HEK293 (cell line): ENCODE data around the gene TOMM70.

Experiments used
- BCL11A ChIP-seq: fragments of 450-650 bp; formaldehyde crosslinking; IDR thresholded peaks from 2 replicates; pipeline ENCODE4 v1.5.1; 2016; ENCODE audit warnings: low read depth, missing biosample characterization, missing genetic modification characterization
- KLF16 ChIP-seq: fragments of 450-650 bp; formaldehyde crosslinking; IDR thresholded peaks from 2 replicates; pipeline ENCODE4 v1.5.1; 2017; ENCODE audit warnings: missing biosample characterization, missing genetic modification characterization
- KLF9 ChIP-seq: fragments of 450-650 bp; formaldehyde crosslinking; IDR thresholded peaks from 2 replicates; pipeline ENCODE4 v1.5.1; 2016; ENCODE audit warnings: missing biosample characterization, missing genetic modification characterization, low read depth
- RBAK ChIP-seq: fragments of 450-650 bp; formaldehyde crosslinking; IDR thresholded peaks from 2 replicates; pipeline ENCODE4 v1.5.1; 2016; ENCODE audit warnings: missing biosample characterization, missing genetic modification characterization
- TRIM28 ChIP-seq: IDR thresholded peaks from 2 replicates; pipeline ENCODE4 v1.6.1; 2011; ENCODE audit warnings: low read length, control low read depth, borderline replicate concordance
- ZEB2 ChIP-seq: fragments of 450-650 bp; formaldehyde crosslinking; IDR thresholded peaks from 2 replicates; pipeline ENCODE4 v1.5.1; 2016; ENCODE audit warnings: missing biosample characterization, missing genetic modification characterization
- ZFP3 ChIP-seq: fragments of 450-650 bp; formaldehyde crosslinking; IDR thresholded peaks from 2 replicates; pipeline ENCODE4 v1.5.1; 2016; ENCODE audit warnings: low read depth, missing biosample characterization, missing genetic modification characterization
- ZIC2 ChIP-seq: fragments of 450-650 bp; formaldehyde crosslinking; IDR thresholded peaks from 2 replicates; pipeline ENCODE4 v1.5.1; 2016; ENCODE audit warnings: missing biosample characterization, missing genetic modification characterization
- ZNF121 ChIP-seq: fragments of 450-650 bp; formaldehyde crosslinking; IDR thresholded peaks from 2 replicates; pipeline ENCODE4 v1.5.1; 2016; ENCODE audit warnings: missing biosample characterization, missing genetic modification characterization
- ZNF354C ChIP-seq: fragments of 450-650 bp; formaldehyde crosslinking; IDR thresholded peaks from 2 replicates; pipeline ENCODE4 v1.5.1; 2016; ENCODE audit warnings: missing biosample characterization, missing genetic modification characterization, low read depth, borderline replicate concordance
- ZNF394 ChIP-seq: fragments of 450-650 bp; formaldehyde crosslinking; IDR thresholded peaks from 2 replicates; pipeline ENCODE4 v1.5.1; 2016; ENCODE audit warnings: missing biosample characterization, missing genetic modification characterization, mild to moderate bottlenecking, moderate library complexity, borderline replicate concordance
- ZNF558 ChIP-seq: fragments of 450-650 bp; formaldehyde crosslinking; IDR thresholded peaks from 2 replicates; pipeline ENCODE4 v1.5.1; 2016; ENCODE audit warnings: missing biosample characterization, missing genetic modification characterization
- ZNF660 ChIP-seq: fragments of 450-650 bp; IDR thresholded peaks from 2 replicates; pipeline ENCODE4 v1.5.1; 2018; ENCODE audit warnings: missing biosample characterization, mild to moderate bottlenecking, missing genetic modification characterization
- ZNF677 ChIP-seq: fragments of 450-650 bp; IDR thresholded peaks from 2 replicates; pipeline ENCODE4 v1.5.0; 2018; ENCODE audit warnings: missing biosample characterization, mild to moderate bottlenecking, missing genetic modification characterization, moderate library complexity
- ZNF768 ChIP-seq: fragments of 450-650 bp; formaldehyde crosslinking; IDR thresholded peaks from 2 replicates; pipeline ENCODE4 v1.5.1; 2018; ENCODE audit warnings: missing biosample characterization, mild to moderate bottlenecking, missing genetic modification characterization
- TF ChIP-seq, protein P1 (sequence below): fragments of 450-650 bp; formaldehyde crosslinking; conservative IDR thresholded peaks from 2 replicates; pipeline ENCODE4 v1.5.1; 2016; ENCODE audit warnings: low read depth, missing biosample characterization, missing genetic modification characterization
- TF ChIP-seq, protein P2 (sequence below): fragments of 450-650 bp; formaldehyde crosslinking; IDR thresholded peaks from 2 replicates; pipeline ENCODE4 v1.5.1; 2016; ENCODE audit warnings: missing biosample characterization, missing genetic modification characterization
- TF ChIP-seq, protein P3 (sequence below): fragments of 450-650 bp; formaldehyde crosslinking; IDR thresholded peaks from 2 replicates; pipeline ENCODE4 v1.5.1; 2016; ENCODE audit warnings: missing biosample characterization, missing genetic modification characterization
- TF ChIP-seq, protein P4 (sequence below): fragments of 450-650 bp; formaldehyde crosslinking; IDR thresholded peaks from 2 replicates; pipeline ENCODE4 v1.5.1; 2016; ENCODE audit warnings: missing biosample characterization, missing genetic modification characterization

Gene TOMM70

DNA sequence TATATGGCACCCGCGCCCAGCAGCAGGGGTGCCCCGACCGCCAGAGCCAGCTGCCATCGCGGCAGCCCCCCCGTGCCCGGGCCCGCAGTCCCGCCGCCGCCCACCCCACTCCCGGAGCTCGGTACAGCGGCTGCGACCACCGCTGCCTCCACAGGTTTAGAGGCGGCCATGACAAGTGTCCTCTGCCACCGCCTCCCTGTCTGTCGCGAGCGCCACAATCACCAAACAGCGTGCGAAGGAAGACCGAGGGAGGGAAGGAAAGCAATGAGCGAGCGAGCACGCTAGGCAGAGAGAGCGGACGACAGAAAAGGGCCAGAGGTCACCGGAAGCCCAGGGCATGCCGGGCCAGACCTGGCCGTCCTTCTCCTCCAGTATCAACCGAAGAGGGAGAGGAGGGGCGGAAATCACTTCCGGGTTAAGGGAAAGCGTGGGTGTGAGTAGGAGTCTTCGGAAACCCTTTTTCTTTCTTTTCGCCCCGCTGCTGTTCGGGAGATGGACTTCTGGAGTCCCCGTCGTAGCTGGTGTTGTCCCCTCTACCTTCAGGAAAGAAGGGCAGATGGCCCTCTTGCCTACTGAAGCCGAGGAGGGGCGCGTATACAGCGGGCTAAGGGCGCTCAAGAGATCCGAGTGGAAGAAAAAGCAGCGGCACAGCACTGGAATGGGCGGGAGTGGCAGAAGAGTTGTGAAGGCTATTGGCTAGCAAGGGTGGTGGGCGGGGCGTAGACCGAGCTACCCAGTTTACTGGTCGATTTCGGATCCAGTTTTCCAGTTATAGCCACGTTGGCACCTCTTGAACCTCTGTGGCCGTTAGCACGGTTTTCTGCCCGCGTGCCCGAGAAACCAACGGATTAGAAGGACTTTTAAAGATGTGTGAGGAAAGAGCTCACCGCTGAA is at the start of gene TOMM70, which contains the start of gene LNP1 (continued):
- TF ChIP-seq, protein P1, sequence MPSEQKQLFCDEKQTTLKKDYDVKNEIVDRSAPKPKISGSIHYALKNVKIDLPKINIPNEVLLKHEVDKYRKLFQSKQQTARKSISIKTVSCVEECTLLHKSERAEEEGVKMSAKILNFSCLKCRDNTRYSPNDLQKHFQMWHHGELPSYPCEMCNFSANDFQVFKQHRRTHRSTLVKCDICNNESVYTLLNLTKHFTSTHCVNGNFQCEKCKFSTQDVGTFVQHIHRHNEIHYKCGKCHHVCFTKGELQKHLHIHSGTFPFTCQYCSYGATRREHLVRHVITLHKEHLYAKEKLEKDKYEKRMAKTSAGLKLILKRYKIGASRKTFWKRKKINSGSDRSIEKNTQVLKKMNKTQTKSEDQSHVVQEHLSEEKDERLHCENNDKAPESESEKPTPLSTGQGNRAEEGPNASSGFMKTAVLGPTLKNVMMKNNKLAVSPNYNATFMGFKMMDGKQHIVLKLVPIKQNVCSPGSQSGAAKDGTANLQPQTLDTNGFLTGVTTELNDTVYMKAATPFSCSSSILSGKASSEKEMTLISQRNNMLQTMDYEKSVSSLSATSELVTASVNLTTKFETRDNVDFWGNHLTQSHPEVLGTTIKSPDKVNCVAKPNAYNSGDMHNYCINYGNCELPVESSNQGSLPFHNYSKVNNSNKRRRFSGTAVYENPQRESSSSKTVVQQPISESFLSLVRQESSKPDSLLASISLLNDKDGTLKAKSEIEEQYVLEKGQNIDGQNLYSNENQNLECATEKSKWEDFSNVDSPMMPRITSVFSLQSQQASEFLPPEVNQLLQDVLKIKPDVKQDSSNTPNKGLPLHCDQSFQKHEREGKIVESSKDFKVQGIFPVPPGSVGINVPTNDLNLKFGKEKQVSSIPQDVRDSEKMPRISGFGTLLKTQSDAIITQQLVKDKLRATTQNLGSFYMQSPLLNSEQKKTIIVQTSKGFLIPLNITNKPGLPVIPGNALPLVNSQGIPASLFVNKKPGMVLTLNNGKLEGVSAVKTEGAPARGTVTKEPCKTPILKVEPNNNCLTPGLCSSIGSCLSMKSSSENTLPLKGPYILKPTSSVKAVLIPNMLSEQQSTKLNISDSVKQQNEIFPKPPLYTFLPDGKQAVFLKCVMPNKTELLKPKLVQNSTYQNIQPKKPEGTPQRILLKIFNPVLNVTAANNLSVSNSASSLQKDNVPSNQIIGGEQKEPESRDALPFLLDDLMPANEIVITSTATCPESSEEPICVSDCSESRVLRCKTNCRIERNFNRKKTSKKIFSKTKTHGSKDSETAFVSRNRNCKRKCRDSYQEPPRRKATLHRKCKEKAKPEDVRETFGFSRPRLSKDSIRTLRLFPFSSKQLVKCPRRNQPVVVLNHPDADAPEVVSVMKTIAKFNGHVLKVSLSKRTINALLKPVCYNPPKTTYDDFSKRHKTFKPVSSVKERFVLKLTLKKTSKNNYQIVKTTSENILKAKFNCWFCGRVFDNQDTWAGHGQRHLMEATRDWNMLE (tag by site-specific recombination) = peak; percentile 99
- TF ChIP-seq TRIM28 (peak; percentile 34; the same call in 1 of the 2 replicates), KLF9 (tag by site-specific recombination) (peak; percentile 93), ZNF121 (tag by site-specific recombination) (no peak), KLF16 (tag by site-specific recombination) (peak; percentile 83), ZEB2 (peak; percentile 18; the same call in 1 of the 2 replicates), ZNF768 (no peak; the same call in 1 of the 2 replicates), ZNF394 (tag by site-specific recombination) (peak; percentile 13; the same call in 1 of the 2 replicates), RBAK (tag by site-specific recombination) (no peak), ZNF354C (no peak), ZIC2 (no peak), ZNF677 (no peak), ZFP3 (tag by site-specific recombination) (peak; percentile 66; the same call in 1 of the 2 replicates), BCL11A (peak; percentile 77), ZNF660 (tag by site-specific recombination) (peak; percentile 43), ZNF558 (tag by site-specific recombination) (no peak)
- TF ChIP-seq, protein P2, sequence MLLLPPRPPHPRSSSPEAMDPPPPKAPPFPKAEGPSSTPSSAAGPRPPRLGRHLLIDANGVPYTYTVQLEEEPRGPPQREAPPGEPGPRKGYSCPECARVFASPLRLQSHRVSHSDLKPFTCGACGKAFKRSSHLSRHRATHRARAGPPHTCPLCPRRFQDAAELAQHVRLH (tag by site-specific recombination) = peak; percentile 90
- TF ChIP-seq, protein P3, sequence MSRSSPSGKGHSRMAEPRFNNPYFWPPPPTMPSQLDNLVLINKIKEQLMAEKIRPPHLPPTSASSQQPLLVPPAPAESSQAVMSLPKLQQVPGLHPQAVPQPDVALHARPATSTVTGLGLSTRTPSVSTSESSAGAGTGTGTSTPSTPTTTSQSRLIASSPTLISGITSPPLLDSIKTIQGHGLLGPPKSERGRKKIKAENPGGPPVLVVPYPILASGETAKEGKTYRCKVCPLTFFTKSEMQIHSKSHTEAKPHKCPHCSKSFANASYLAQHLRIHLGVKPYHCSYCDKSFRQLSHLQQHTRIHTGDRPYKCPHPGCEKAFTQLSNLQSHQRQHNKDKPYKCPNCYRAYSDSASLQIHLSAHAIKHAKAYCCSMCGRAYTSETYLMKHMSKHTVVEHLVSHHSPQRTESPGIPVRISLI (tag by site-specific recombination) = peak; percentile 67; the same call in 1 of the 2 replicates
- TF ChIP-seq, protein P4, sequence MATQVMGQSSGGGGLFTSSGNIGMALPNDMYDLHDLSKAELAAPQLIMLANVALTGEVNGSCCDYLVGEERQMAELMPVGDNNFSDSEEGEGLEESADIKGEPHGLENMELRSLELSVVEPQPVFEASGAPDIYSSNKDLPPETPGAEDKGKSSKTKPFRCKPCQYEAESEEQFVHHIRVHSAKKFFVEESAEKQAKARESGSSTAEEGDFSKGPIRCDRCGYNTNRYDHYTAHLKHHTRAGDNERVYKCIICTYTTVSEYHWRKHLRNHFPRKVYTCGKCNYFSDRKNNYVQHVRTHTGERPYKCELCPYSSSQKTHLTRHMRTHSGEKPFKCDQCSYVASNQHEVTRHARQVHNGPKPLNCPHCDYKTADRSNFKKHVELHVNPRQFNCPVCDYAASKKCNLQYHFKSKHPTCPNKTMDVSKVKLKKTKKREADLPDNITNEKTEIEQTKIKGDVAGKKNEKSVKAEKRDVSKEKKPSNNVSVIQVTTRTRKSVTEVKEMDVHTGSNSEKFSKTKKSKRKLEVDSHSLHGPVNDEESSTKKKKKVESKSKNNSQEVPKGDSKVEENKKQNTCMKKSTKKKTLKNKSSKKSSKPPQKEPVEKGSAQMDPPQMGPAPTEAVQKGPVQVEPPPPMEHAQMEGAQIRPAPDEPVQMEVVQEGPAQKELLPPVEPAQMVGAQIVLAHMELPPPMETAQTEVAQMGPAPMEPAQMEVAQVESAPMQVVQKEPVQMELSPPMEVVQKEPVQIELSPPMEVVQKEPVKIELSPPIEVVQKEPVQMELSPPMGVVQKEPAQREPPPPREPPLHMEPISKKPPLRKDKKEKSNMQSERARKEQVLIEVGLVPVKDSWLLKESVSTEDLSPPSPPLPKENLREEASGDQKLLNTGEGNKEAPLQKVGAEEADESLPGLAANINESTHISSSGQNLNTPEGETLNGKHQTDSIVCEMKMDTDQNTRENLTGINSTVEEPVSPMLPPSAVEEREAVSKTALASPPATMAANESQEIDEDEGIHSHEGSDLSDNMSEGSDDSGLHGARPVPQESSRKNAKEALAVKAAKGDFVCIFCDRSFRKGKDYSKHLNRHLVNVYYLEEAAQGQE = no peak
